WTC11 (cell line): Measurements from ENCODE around the gene ILF3. TPM values are rescaled to one million over a fixed set of nuclear protein-coding genes. Genes with fewer than 3 reads are reported as not detected.

Source experiments
- ATAC-seq: fragments of 200-7000 bp; cut with Tn5 transposase; 2 replicates; pipeline ENCODE4 v1.10.0; 2021; ENCODE audit warnings: mild to moderate bottlenecking, moderate library complexity
- CTCF ChIA-PET: fragments of 300-600 bp; sonication (Branson Sonifier 250); formaldehyde crosslinking; loops from one replicate; lab custom pipeline; 2021; ENCODE audit warnings: antibody characterized with exemption; lab: Charles Lee
- POLR2A ChIA-PET: fragments of 350-600 bp; sonication (Branson Sonifier 250); formaldehyde crosslinking; loops from one replicate; lab custom pipeline; 2021; ENCODE audit warnings: antibody characterized with exemption; lab: Charles Lee
- DNase-seq: peaks from one replicate; pipeline ENCODE4 v3.0.0; 2021; ENCODE audit warnings: low spot score
- H3K27ac Mint-ChIP-seq: 2 replicates; pipeline ENCODE4 v1.8.0; 2021; ENCODE audit warnings: mixed read lengths
- H3K27me3 Mint-ChIP-seq: 2 replicates; pipeline ENCODE4 v1.8.0; 2021; ENCODE audit warnings: low read depth, mild to moderate bottlenecking, moderate library complexity, mixed read lengths
- H3K36me3 Mint-ChIP-seq: 2 replicates; pipeline ENCODE4 v1.8.0; 2021; ENCODE audit warnings: mixed read lengths
- H3K4me1 Mint-ChIP-seq: 2 replicates; pipeline ENCODE4 v1.8.0; 2022; ENCODE audit warnings: mixed read lengths
- H3K4me3 Mint-ChIP-seq: 2 replicates; pipeline ENCODE4 v1.8.0; 2021; ENCODE audit warnings: mild to moderate bottlenecking, moderate library complexity, mixed read lengths
- H3K9me3 Mint-ChIP-seq: 2 replicates; pipeline ENCODE4 v1.8.0; 2021; ENCODE audit warnings: mixed read lengths
- CREB1 ChIP-seq: sonication (generic); formaldehyde crosslinking; IDR thresholded peaks from 2 replicates; pipeline ENCODE4 v1.8.0; 2023; ENCODE audit warnings: mild to moderate bottlenecking, missing genetic modification reagents
- CTCF ChIP-seq: fragments of 200-600 bp; IDR thresholded peaks from 2 replicates; pipeline ENCODE4 v1.8.0; 2022; ENCODE audit warnings: antibody characterized with exemption
- E2F4 ChIP-seq: sonication (generic); formaldehyde crosslinking; IDR thresholded peaks from 2 replicates; pipeline ENCODE4 v1.8.1; 2022; ENCODE audit warnings: low read depth, mild to moderate bottlenecking, moderate library complexity, missing genetic modification reagents, borderline replicate concordance
- FOXJ3 ChIP-seq: sonication (generic); formaldehyde crosslinking; IDR thresholded peaks from 2 replicates; pipeline ENCODE4 v1.9.0; 2021; ENCODE audit warnings: missing genetic modification reagents, mild to moderate bottlenecking, borderline replicate concordance
- GRHL2 ChIP-seq: fragments of 250-450 bp; sonication (Bioruptor Pico); IDR thresholded peaks from 2 replicates; pipeline ENCODE4 v1.8.0; 2022; ENCODE audit warnings: mild to moderate bottlenecking, moderate library complexity; ENCODE audit not compliant: insufficient replicate concordance, severe bottlenecking
- GTF2I ChIP-seq: fragments of 250-450 bp; sonication (Bioruptor Pico); conservative IDR thresholded peaks from 2 replicates; pipeline ENCODE4 v1.4.0; 2021; ENCODE audit warnings: mild to moderate bottlenecking
- HMGXB4 ChIP-seq: sonication (generic); formaldehyde crosslinking; IDR thresholded peaks from 2 replicates; pipeline ENCODE4 v1.8.1; 2023; ENCODE audit warnings: mild to moderate bottlenecking, moderate library complexity, missing genetic modification reagents
- IRF1 ChIP-seq: sonication (generic); formaldehyde crosslinking; IDR thresholded peaks from 2 replicates; pipeline ENCODE4 v1.8.0; 2023; ENCODE audit warnings: missing genetic modification reagents
- NFATC4 ChIP-seq: fragments of 250-450 bp; sonication (Bioruptor Pico); IDR thresholded peaks from 2 replicates; pipeline ENCODE4 v1.9.0; 2021; ENCODE audit warnings: mild to moderate bottlenecking
- NFE2L1 ChIP-seq: sonication (generic); formaldehyde crosslinking; IDR thresholded peaks from 2 replicates; pipeline ENCODE4 v1.8.1; 2023; ENCODE audit warnings: missing genetic modification reagents
- NFYB ChIP-seq: sonication (generic); formaldehyde crosslinking; conservative IDR thresholded peaks from 2 replicates; pipeline ENCODE4 v1.8.0; 2022; ENCODE audit warnings: low read depth, missing genetic modification reagents
- NR1H2 ChIP-seq: sonication (generic); formaldehyde crosslinking; IDR thresholded peaks from 2 replicates; pipeline ENCODE4 v1.9.0; 2021; ENCODE audit warnings: mild to moderate bottlenecking, moderate library complexity, missing genetic modification reagents
- PREB ChIP-seq: sonication (generic); formaldehyde crosslinking; IDR thresholded peaks from 2 replicates; pipeline ENCODE4 v1.8.1; 2022; ENCODE audit warnings: mild to moderate bottlenecking, missing genetic modification reagents, moderate library complexity, borderline replicate concordance
- RELA ChIP-seq: sonication (generic); formaldehyde crosslinking; IDR thresholded peaks from 2 replicates; pipeline ENCODE4 v1.8.1; 2022; ENCODE audit warnings: missing genetic modification reagents, mild to moderate bottlenecking, borderline replicate concordance
- ZBTB21 ChIP-seq: sonication (generic); formaldehyde crosslinking; IDR thresholded peaks from 2 replicates; pipeline ENCODE4 v1.8.1; 2023; ENCODE audit warnings: mild to moderate bottlenecking, missing genetic modification reagents, borderline replicate concordance
- ZBTB43 ChIP-seq: sonication (generic); formaldehyde crosslinking; IDR thresholded peaks from 2 replicates; pipeline ENCODE4 v1.8.1; 2023; ENCODE audit warnings: mild to moderate bottlenecking, missing genetic modification reagents
- ZNF219 ChIP-seq: sonication (generic); formaldehyde crosslinking; IDR thresholded peaks from 2 replicates; pipeline ENCODE4 v1.8.0; 2023; ENCODE audit warnings: missing genetic modification reagents, mild to moderate bottlenecking, borderline replicate concordance
- ZNF232 ChIP-seq: sonication (generic); formaldehyde crosslinking; IDR thresholded peaks from 2 replicates; pipeline ENCODE4 v1.8.0; 2022; ENCODE audit warnings: mild to moderate bottlenecking, missing genetic modification reagents
- ZNF512 ChIP-seq: sonication (generic); formaldehyde crosslinking; IDR thresholded peaks from 2 replicates; pipeline ENCODE4 v1.8.1; 2022; ENCODE audit warnings: missing genetic modification reagents, borderline replicate concordance
- ZSCAN18 ChIP-seq: fragments of 250-450 bp; sonication (Bioruptor Pico); IDR thresholded peaks from 2 replicates; pipeline ENCODE4 v2.1.2; 2022; ENCODE audit warnings: mild to moderate bottlenecking, moderate library complexity
- total RNA-seq: library from RNA; stranded (reverse); gene quantifications from 3 replicates; pipeline ENCODE4 v1.2.3, GENCODE V29; 2021

The ILF3 gene
- total RNA-seq, 1 experiment from 2014 or later: 659 TPM

- TF ChIP-seq PREB (CRISPR knock-in tag) (0 out of 2 replicates have a peak, but pooled peaks have one; percentile 15), NFYB (peak; percentile 81), FOXJ3 (CRISPR knock-in tag) (no peak), IRF1 (CRISPR knock-in tag) (no peak; the same call in 1 of the 2 replicates), HMGXB4 (CRISPR knock-in tag) (peak; percentile 54; the same call in 1 of the 2 replicates), E2F4 (CRISPR knock-in tag) (peak; percentile 84), ZNF512 (no peak), CREB1 (CRISPR knock-in tag) (peak; percentile 72; the same call in 1 of the 2 replicates), ZBTB21 (no peak), ZNF219 (CRISPR knock-in tag) (peak; percentile 80; the same call in 1 of the 2 replicates), NFE2L1 (CRISPR knock-in tag) (peak; percentile 90; the same call in 1 of the 2 replicates), NFATC4 (CRISPR knock-in tag) (no peak), NR1H2 (CRISPR knock-in tag) (no peak), RELA (CRISPR knock-in tag) (peak; percentile 76; the same call in 1 of the 2 replicates), ZBTB43 (peak; percentile 76; the same call in 1 of the 2 replicates)
These were observed at the start of gene ILF3 (continued) for GRCh38 chr19:10653732-10654609.

GRCh38 chr19:10604460-10604980 lies 49.6 kb upstream of the ILF3 start:
- CTCF ChIA-PET: interaction anchor here (1.3 to 3.4 kb wide), 5 partner anchors 18 to 99 kb away, joined by 3 to 46 read pairs (median 4); no protein-coding TSS in a partner anchor
- Mint-ChIP-seq H3K4me3 (no peak overlapping the region), H3K9me3 (peaks cover 6% of the 10 kb centered on the region), H3K36me3 (peaks cover 5% of the 10 kb centered on the region; the same call in 1 of the 2 replicates), H3K27ac (peak overlapping the region; percentile 43), H3K27me3 (peaks cover 17% of the 10 kb centered on the region), H3K4me1 (peaks cover 12% of the 10 kb centered on the region)
- POLR2A ChIA-PET: no interaction called here
- no peak for ATAC-seq
- no peak for DNase-seq
- TF ChIP-seq RELA (CRISPR knock-in tag) (no peak), GTF2I (CRISPR knock-in tag) (no peak), ZNF232 (CRISPR knock-in tag) (no peak), CTCF (no peak), ZSCAN18 (no peak), GRHL2 (CRISPR knock-in tag) (no peak), NFYB (no peak), ZBTB21 (no peak)
